Liver (tissue), 3 donors: Measurements from ENCODE around the gene CYP20A1.

Source experiments
- EGR1 ChIP-seq, 2 donors: IDR thresholded peaks; 2 replicates each; pipeline ENCODE4 v1.6.1; 2016 to 2018; ENCODE audit warnings: antibody characterized with exemption in 2 of 2, low read depth in 2 of 2
- GABPA ChIP-seq, 2 donors: IDR thresholded peaks in 1 of 2; conservative IDR thresholded peaks in 1 of 2; 2 replicates each; pipeline ENCODE4 v1.6.1; 2016; ENCODE audit warnings: antibody characterized with exemption in 2 of 2, mild to moderate bottlenecking in 1 of 2, moderate library complexity in 1 of 2
- JUND ChIP-seq, 2 donors: IDR thresholded peaks; 2 replicates each; pipeline ENCODE4 v1.6.1; 2016; ENCODE audit warnings: antibody characterized with exemption in 2 of 2
- RAD21 ChIP-seq, 2 donors: IDR thresholded peaks; 2 replicates each; pipeline ENCODE4 v1.6.1; 2016; ENCODE audit warnings: antibody characterized with exemption in 2 of 2, mild to moderate bottlenecking in 2 of 2
- RXRA ChIP-seq, 2 donors: IDR thresholded peaks; 2 replicates each; pipeline ENCODE4 v1.6.1; 2017 to 2018; ENCODE audit warnings: antibody characterized with exemption in 2 of 2, mild to moderate bottlenecking in 1 of 2
- SP1 ChIP-seq: IDR thresholded peaks from 2 replicates; pipeline ENCODE4 v1.6.1; 2018; ENCODE audit warnings: antibody characterized with exemption, mild to moderate bottlenecking
- TAF1 ChIP-seq: conservative IDR thresholded peaks from 2 replicates; pipeline ENCODE4 v1.6.1; 2016; ENCODE audit warnings: antibody characterized with exemption, mild to moderate bottlenecking
- YY1 ChIP-seq: IDR thresholded peaks from 2 replicates; pipeline ENCODE4 v1.6.1; 2016; ENCODE audit warnings: antibody characterized with exemption, mild to moderate bottlenecking
- TF ChIP-seq, protein P1 (sequence below): fragments of 150-350 bp; IDR thresholded peaks from 2 replicates; pipeline ENCODE4 v1.5.1; 2017; ENCODE audit warnings: improper control_type of control experiment, low read depth, low read length; ENCODE audit not compliant: missing input control
- TF ChIP-seq, protein P2 (sequence below): IDR thresholded peaks from 2 replicates; pipeline ENCODE4 v1.6.1; 2016; ENCODE audit warnings: antibody characterized with exemption
- TF ChIP-seq, protein P3 (sequence below): IDR thresholded peaks from 2 replicates; pipeline ENCODE4 v1.6.1; 2016; ENCODE audit warnings: antibody characterized with exemption, mild to moderate bottlenecking
- donor health status: healthy.
- donor health status: healthy.

DNA sequence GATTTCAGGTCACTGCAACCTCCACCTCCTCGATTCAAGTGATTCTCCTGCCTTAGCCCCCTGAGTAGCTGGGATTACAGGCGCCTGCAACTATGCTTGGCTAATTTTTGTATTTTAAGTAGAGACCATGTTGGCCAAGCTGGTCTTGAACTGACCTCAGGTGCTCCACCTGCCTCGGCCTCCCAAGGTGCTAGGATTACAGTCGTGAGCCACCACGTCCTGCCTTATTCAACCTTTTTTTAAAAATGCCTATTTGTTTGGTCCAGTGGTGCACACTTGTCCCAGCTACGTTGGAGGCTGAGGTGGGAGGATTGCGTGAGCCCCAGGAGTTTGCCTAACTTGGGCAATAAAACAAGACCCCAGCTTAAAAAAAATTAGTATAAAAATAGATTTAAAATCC is 43.3 kb downstream of the CYP20A1 start:
- TF ChIP-seq, protein P1, sequence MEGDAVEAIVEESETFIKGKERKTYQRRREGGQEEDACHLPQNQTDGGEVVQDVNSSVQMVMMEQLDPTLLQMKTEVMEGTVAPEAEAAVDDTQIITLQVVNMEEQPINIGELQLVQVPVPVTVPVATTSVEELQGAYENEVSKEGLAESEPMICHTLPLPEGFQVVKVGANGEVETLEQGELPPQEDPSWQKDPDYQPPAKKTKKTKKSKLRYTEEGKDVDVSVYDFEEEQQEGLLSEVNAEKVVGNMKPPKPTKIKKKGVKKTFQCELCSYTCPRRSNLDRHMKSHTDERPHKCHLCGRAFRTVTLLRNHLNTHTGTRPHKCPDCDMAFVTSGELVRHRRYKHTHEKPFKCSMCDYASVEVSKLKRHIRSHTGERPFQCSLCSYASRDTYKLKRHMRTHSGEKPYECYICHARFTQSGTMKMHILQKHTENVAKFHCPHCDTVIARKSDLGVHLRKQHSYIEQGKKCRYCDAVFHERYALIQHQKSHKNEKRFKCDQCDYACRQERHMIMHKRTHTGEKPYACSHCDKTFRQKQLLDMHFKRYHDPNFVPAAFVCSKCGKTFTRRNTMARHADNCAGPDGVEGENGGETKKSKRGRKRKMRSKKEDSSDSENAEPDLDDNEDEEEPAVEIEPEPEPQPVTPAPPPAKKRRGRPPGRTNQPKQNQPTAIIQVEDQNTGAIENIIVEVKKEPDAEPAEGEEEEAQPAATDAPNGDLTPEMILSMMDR, result no peak
- no peak for TF ChIP-seq JUND (IDR thresholded peaks at IDR 0.05)
- TF ChIP-seq TAF1, result no peak
- TF ChIP-seq RXRA (IDR thresholded peaks at IDR 0.05), result no peak
- TF ChIP-seq RAD21 (IDR thresholded peaks at IDR 0.05), result no peak
- no peak for TF ChIP-seq YY1
- TF ChIP-seq SP1, result no peak
- TF ChIP-seq, protein P2, sequence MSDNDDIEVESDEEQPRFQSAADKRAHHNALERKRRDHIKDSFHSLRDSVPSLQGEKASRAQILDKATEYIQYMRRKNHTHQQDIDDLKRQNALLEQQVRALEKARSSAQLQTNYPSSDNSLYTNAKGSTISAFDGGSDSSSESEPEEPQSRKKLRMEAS, result no peak
- TF ChIP-seq, protein P3, sequence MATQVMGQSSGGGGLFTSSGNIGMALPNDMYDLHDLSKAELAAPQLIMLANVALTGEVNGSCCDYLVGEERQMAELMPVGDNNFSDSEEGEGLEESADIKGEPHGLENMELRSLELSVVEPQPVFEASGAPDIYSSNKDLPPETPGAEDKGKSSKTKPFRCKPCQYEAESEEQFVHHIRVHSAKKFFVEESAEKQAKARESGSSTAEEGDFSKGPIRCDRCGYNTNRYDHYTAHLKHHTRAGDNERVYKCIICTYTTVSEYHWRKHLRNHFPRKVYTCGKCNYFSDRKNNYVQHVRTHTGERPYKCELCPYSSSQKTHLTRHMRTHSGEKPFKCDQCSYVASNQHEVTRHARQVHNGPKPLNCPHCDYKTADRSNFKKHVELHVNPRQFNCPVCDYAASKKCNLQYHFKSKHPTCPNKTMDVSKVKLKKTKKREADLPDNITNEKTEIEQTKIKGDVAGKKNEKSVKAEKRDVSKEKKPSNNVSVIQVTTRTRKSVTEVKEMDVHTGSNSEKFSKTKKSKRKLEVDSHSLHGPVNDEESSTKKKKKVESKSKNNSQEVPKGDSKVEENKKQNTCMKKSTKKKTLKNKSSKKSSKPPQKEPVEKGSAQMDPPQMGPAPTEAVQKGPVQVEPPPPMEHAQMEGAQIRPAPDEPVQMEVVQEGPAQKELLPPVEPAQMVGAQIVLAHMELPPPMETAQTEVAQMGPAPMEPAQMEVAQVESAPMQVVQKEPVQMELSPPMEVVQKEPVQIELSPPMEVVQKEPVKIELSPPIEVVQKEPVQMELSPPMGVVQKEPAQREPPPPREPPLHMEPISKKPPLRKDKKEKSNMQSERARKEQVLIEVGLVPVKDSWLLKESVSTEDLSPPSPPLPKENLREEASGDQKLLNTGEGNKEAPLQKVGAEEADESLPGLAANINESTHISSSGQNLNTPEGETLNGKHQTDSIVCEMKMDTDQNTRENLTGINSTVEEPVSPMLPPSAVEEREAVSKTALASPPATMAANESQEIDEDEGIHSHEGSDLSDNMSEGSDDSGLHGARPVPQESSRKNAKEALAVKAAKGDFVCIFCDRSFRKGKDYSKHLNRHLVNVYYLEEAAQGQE, result no peak
- no peak for TF ChIP-seq EGR1 (IDR thresholded peaks at IDR 0.05; ENCODE audit: low read depth in 2 of 2)
- TF ChIP-seq GABPA (IDR thresholded peaks at IDR 0.05 in 1 of 2, conservative IDR thresholded peaks at IDR 0.05 in 1 of 2), result no peak
